A549 (cell line): Measurements from ENCODE around the gene GAL3ST2.

Experiments
- BCL3 ChIP-seq: fragments of >200 bp; sonication (Bioruptor Twin); formaldehyde crosslinking; IDR thresholded peaks from 3 replicates; pipeline ENCODE4 v1.6.1; 2016
- CBX2 ChIP-seq: fragments of 200-600 bp; sonication (generic); IDR thresholded peaks from 2 replicates; pipeline ENCODE4 v1.6.1; 2016; ENCODE audit warnings: low read depth, mild to moderate bottlenecking, borderline replicate concordance
- CTCF ChIP-seq: fragments of >200 bp; sonication (Bioruptor Twin); formaldehyde crosslinking; IDR thresholded peaks from 3 replicates; pipeline ENCODE4 v1.5.1; 2016
- E2F6 ChIP-seq: IDR thresholded peaks from 2 replicates; pipeline ENCODE4 v1.6.1; 2012; ENCODE audit warnings: low read depth, borderline replicate concordance
- ESRRA ChIP-seq: fragments of 150-350 bp; IDR thresholded peaks from 2 replicates; pipeline ENCODE4 v1.6.1; 2014; ENCODE audit warnings: mild to moderate bottlenecking, low read length, borderline replicate concordance
- GATA3 ChIP-seq: IDR thresholded peaks from 2 replicates; pipeline ENCODE4 v1.6.1; 2012; ENCODE audit warnings: borderline replicate concordance
- KDM5A ChIP-seq: fragments of 200-600 bp; sonication (generic); IDR thresholded peaks from 2 replicates; pipeline ENCODE4 v1.6.1; 2016; ENCODE audit warnings: antibody characterized with exemption, mild to moderate bottlenecking
- MAX ChIP-seq: IDR thresholded peaks from 2 replicates; pipeline ENCODE4 v1.6.1; 2012
- MYC ChIP-seq: IDR thresholded peaks from 2 replicates; pipeline ENCODE4 v1.6.1; 2012; ENCODE audit warnings: mild to moderate bottlenecking, inconsistent platforms, low read length, improper control_type of control experiment, borderline replicate concordance
- POLR2A ChIP-seq: IDR thresholded peaks from 2 replicates; pipeline ENCODE4 v1.6.1; 2012; ENCODE audit warnings: mild to moderate bottlenecking, low read length
- POLR2AphosphoS2 ChIP-seq: conservative IDR thresholded peaks from 2 replicates; pipeline ENCODE4 v1.6.1; 2012; ENCODE audit warnings: low read length, improper control_type of control experiment, inconsistent platforms
- RFX5 ChIP-seq: fragments of 450-650 bp; IDR thresholded peaks from 2 replicates; pipeline ENCODE4 v1.7.1; 2014; ENCODE audit warnings: antibody characterized with exemption, mild to moderate bottlenecking, moderate library complexity
- RNF2 ChIP-seq: fragments of 200-600 bp; sonication (generic); IDR thresholded peaks from 2 replicates; pipeline ENCODE4 v1.6.1; 2016; ENCODE audit warnings: low read depth, mild to moderate bottlenecking, antibody characterized with exemption, moderate library complexity, borderline replicate concordance
- TFCP2L1 ChIP-seq: fragments of 250-450 bp; sonication (Bioruptor Pico); IDR thresholded peaks from 2 replicates; pipeline ENCODE4 v1.5.0; 2021; ENCODE audit warnings: mild to moderate bottlenecking

- no peak for TF ChIP-seq CTCF
- no peak for TF ChIP-seq RNF2
- TF ChIP-seq MAX: no peak
- TF ChIP-seq POLR2A: no peak
- TF ChIP-seq KDM5A: no peak
- TF ChIP-seq E2F6: no peak
- no peak for TF ChIP-seq RFX5
- no peak for TF ChIP-seq POLR2AphosphoS2
- TF ChIP-seq CBX2: no peak
- TF ChIP-seq ESRRA: no peak
- TF ChIP-seq TFCP2L1 (CRISPR knock-in tag): no peak
- TF ChIP-seq GATA3: no peak
- no peak for TF ChIP-seq BCL3
- no peak for TF ChIP-seq MYC
Measured at GRCh38 chr2:241729868-241730267, 46.8 kb upstream of the GAL3ST2 start.
